Thyroid gland (tissue), 4 donors: ENCODE results near the gene OTUD1.

Source experiments
- CTCF ChIP-seq, 6 experiments: fragments of 200-600 bp in 3 of 6; fragments of 450-650 bp in 3 of 6; sonication (generic) in 3 of 6; IDR thresholded peaks; one replicate each; pipeline ENCODE4 v1.5.1; 2016 to 2019; ENCODE audit warnings: antibody characterized with exemption in 6 of 6, mild to moderate bottlenecking in 2 of 6, inconsistent platforms in 1 of 6, moderate library complexity in 1 of 6
- POLR2A ChIP-seq, 2 donors: fragments of 450-650 bp; IDR thresholded peaks; one replicate each; pipeline ENCODE4 v1.6.1; 2017; ENCODE audit warnings: antibody characterized with exemption in 2 of 2, mild to moderate bottlenecking in 2 of 2, moderate library complexity in 1 of 2

DNA sequence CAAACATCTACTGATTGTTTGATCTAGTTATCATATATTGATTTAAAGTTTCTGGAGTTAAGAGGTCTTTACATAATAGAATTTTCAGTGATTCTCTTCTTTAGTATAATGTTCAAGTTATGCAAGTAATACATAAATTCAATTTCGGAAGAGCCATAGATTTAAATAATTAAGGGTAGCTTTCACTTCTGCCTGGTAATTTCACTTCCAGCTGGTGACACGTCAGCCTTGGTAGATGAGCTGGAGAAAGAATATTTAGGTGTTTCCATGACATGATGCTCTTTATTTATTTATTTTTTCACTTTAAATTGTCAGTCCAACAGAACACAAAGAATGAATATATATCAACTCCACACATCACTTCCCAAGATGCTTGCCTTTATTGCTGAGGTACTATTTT, 5.2 kb upstream of the OTUD1 start:
- TF ChIP-seq POLR2A (IDR thresholded peaks at IDR 0.05) = no peak
- TF ChIP-seq CTCF (IDR thresholded peaks at IDR 0.05) = no peak
